HCT116 (cell line): ENCODE measurements around the gene PCK2. TPM values are rescaled to one million over a fixed set of nuclear protein-coding genes. Genes with fewer than 3 reads are reported as not detected.

Experiments used
- ATAC-seq: fragments of 200-7000 bp; cut with Tn5 transposase; 2 replicates; pipeline ENCODE4 v1.9.1; 2020; ENCODE audit warnings: mild to moderate bottlenecking, moderate library complexity
- BruUV-seq: library from RNA; stranded (reverse); fragments of 400-500 nt; replicated peaks from 2 replicates; lab custom pipeline; 2021; lab: Mats Ljungman, UMichigan
- CTCF ChIA-PET: fragments of 300-600 bp; sonication (Branson Sonifier 250); formaldehyde crosslinking; loops from one replicate; lab custom pipeline; 2021; ENCODE audit warnings: antibody characterized with exemption; lab: Charles Lee
- POLR2A ChIA-PET: fragments of 300-600, 350-600 bp; sonication (Branson Sonifier 250); formaldehyde crosslinking; loops from one replicate; lab custom pipeline; 2021; ENCODE audit warnings: antibody characterized with exemption; lab: Charles Lee
- RAD21 ChIA-PET, 2 experiments: fragments of 300-600 bp; sonication (Branson Sonifier 250); formaldehyde crosslinking; loops; one replicate each; lab custom pipeline; 2023; ENCODE audit warnings: low total read pairs in 2 of 2; ENCODE audit not compliant: uncharacterized antibody in 2 of 2, unreplicated experiment in 2 of 2, low non-redundant PET in 1 of 2; lab: Charles Lee
- DNase-seq: peaks from one replicate; pipeline ENCODE4 v3.0.0-alpha.2; 2010; ENCODE audit warnings: low read depth, low spot score
- H2AFZ ChIP-seq: fragments of 200-600 bp; shearing (Covaris generic), sonication (generic); 2 replicates; pipeline ENCODE4 v1.6.1; 2017; ENCODE audit warnings: low read depth, mixed run types, mixed read lengths, antibody characterized with exemption, low read length; ENCODE audit not compliant: poor library complexity, severe bottlenecking
- H3K27ac ChIP-seq: 2 replicates; pipeline ENCODE4 v1.5.1; 2012; ENCODE audit warnings: low read depth, low read length
- H3K27me3 ChIP-seq: fragments of 200-600 bp; sonication (generic); 2 replicates; pipeline ENCODE4 v1.6.1; 2016; ENCODE audit warnings: mixed run types, low read length, mixed read lengths; ENCODE audit not compliant: insufficient read depth
- H3K36me3 ChIP-seq, 2 experiments: fragments of 200-500 bp in 1 of 2; fragments of 200-600 bp in 1 of 2; sonication (Bioruptor generic) in 1 of 2; sonication (generic) in 1 of 2; 2 replicates each; pipeline versions ENCODE4 v1.5.1 to v1.6.1; 2014 to 2016; ENCODE audit warnings: low read length in 2 of 2, inconsistent platforms in 1 of 2, mixed read lengths in 1 of 2, mixed run types in 1 of 2; ENCODE audit not compliant: insufficient read depth in 2 of 2, control insufficient read depth in 1 of 2
- H3K4me1 ChIP-seq, 2 experiments: fragments of 200-600 bp in 1 of 2; sonication (generic) in 1 of 2; 2 replicates each; pipeline versions ENCODE4 v1.5.1 to v1.6.1; 2012 to 2017; ENCODE audit warnings: low read length in 2 of 2, inconsistent platforms in 1 of 2, mild to moderate bottlenecking in 1 of 2, mixed read lengths in 1 of 2, mixed run types in 1 of 2, moderate library complexity in 1 of 2; ENCODE audit not compliant: insufficient read depth in 2 of 2, control insufficient read depth in 1 of 2
- H3K4me2 ChIP-seq: fragments of 200-600 bp; sonication (generic); 2 replicates; pipeline ENCODE4 v1.6.1; 2017; ENCODE audit warnings: mixed run types, low read length, mixed read lengths
- H3K4me3 ChIP-seq, 2 experiments: fragments of 200-600 bp in 1 of 2; sonication (generic) in 1 of 2; replicated peaks in 1 of 2; 2 replicates each; pipeline ENCODE4 v1.5.1; 2011 to 2016; ENCODE audit warnings: low read length in 2 of 2, control low read depth in 1 of 2, low read depth in 1 of 2, mild to moderate bottlenecking in 1 of 2, mixed read lengths in 1 of 2, mixed run types in 1 of 2
- H3K79me2 ChIP-seq: fragments of 200-600 bp; sonication (generic); 2 replicates; pipeline ENCODE4 v1.6.1; 2017; ENCODE audit warnings: mild to moderate bottlenecking, mixed run types, low read length, moderate library complexity, mixed read lengths; ENCODE audit not compliant: insufficient read depth
- H3K9ac ChIP-seq: fragments of 200-600 bp; sonication (generic); 2 replicates; pipeline ENCODE4 v1.6.1; 2016; ENCODE audit warnings: low read length, mixed read lengths
- H3K9me2 ChIP-seq: fragments of 200-600 bp; sonication (generic), shearing (Covaris generic); 2 replicates; pipeline ENCODE4 v1.6.1; 2017; ENCODE audit warnings: mixed run types, mild to moderate bottlenecking, moderate library complexity; ENCODE audit not compliant: insufficient read depth
- H3K9me3 ChIP-seq, 2 experiments: fragments of 200-500 bp in 1 of 2; fragments of 200-600 bp in 1 of 2; sonication (Bioruptor generic) in 1 of 2; sonication (generic) in 1 of 2; 2 replicates each; pipeline ENCODE4 v1.6.1; 2014 to 2017; ENCODE audit warnings: low read length in 2 of 2, mixed read lengths in 2 of 2, inconsistent platforms in 1 of 2, low read depth in 1 of 2, mild to moderate bottlenecking in 1 of 2, mixed run types in 1 of 2, moderate library complexity in 1 of 2; ENCODE audit not compliant: control insufficient read depth in 1 of 2, insufficient read depth in 1 of 2
- H4K20me1 ChIP-seq: fragments of 200-600 bp; sonication (generic), shearing (Covaris generic); 2 replicates; pipeline ENCODE4 v1.6.1; 2017; ENCODE audit warnings: mixed run types, mild to moderate bottlenecking, moderate library complexity; ENCODE audit not compliant: insufficient read depth
- CEBPB ChIP-seq: IDR thresholded peaks from 2 replicates; pipeline ENCODE4 v1.6.1; 2012; ENCODE audit warnings: low read depth
- EGR1 ChIP-seq: IDR thresholded peaks from 2 replicates; pipeline ENCODE4 v1.6.1; 2012; ENCODE audit warnings: low read depth
- ELF1 ChIP-seq: IDR thresholded peaks from 2 replicates; pipeline ENCODE4 v1.6.1; 2012; ENCODE audit warnings: low read depth, borderline replicate concordance
- EZH2phosphoT487 ChIP-seq: fragments of 200-600 bp; IDR thresholded peaks from 2 replicates; pipeline ENCODE4 v1.6.1; 2018; ENCODE audit warnings: antibody characterized with exemption, borderline replicate concordance
- FOSL1 ChIP-seq: IDR thresholded peaks from 2 replicates; pipeline ENCODE4 v1.6.1; 2012; ENCODE audit warnings: low read depth
- JUND ChIP-seq: IDR thresholded peaks from 2 replicates; pipeline ENCODE4 v1.6.1; 2012
- POLR2A ChIP-seq: IDR thresholded peaks from 2 replicates; pipeline ENCODE4 v1.7.0; 2011; ENCODE audit warnings: borderline replicate concordance; ENCODE audit not compliant: insufficient read depth, insufficient read length; ENCODE audit errors: extremely low read depth
- RAD21 ChIP-seq: IDR thresholded peaks from 2 replicates; pipeline ENCODE4 v1.6.1; 2012; ENCODE audit warnings: low read depth, mild to moderate bottlenecking
- SIN3A ChIP-seq: IDR thresholded peaks from 2 replicates; pipeline ENCODE4 v1.6.1; 2012; ENCODE audit warnings: low read depth
- SP1 ChIP-seq: IDR thresholded peaks from 2 replicates; pipeline ENCODE4 v1.6.1; 2012; ENCODE audit warnings: low read depth
- SRF ChIP-seq: IDR thresholded peaks from 2 replicates; pipeline ENCODE4 v1.6.1; 2012; ENCODE audit warnings: low read depth
- TCF7L2 ChIP-seq: IDR thresholded peaks from 2 replicates; pipeline ENCODE4 v1.7.0; 2011; ENCODE audit warnings: borderline replicate concordance, inconsistent platforms; ENCODE audit not compliant: insufficient read depth, insufficient read length; ENCODE audit errors: extremely low read depth
- YY1 ChIP-seq: IDR thresholded peaks from 2 replicates; pipeline ENCODE4 v1.6.1; 2011; ENCODE audit warnings: low read length, low read depth, moderate library complexity, mild to moderate bottlenecking; ENCODE audit not compliant: insufficient replicate concordance; ENCODE audit errors: extremely low read depth
- intact Hi-C: fragments of 100-400 bp; cut with micrococcal nuclease; formaldehyde crosslinking; loops from 2 replicates; pipeline ENCODE4 v1.10.0; 2022
- total RNA-seq: library from RNA; stranded (reverse); gene quantifications from one replicate; pipeline ENCODE4 v1.2.1, GENCODE V29; 2021; ENCODE audit not compliant: unreplicated experiment
- TF ChIP-seq, protein P1 (sequence below): IDR thresholded peaks from 2 replicates; pipeline ENCODE4 v1.6.1; 2011; ENCODE audit warnings: mild to moderate bottlenecking, low read length, moderate library complexity; ENCODE audit not compliant: insufficient replicate concordance; ENCODE audit errors: extremely low read depth
- TF ChIP-seq, protein P2 (sequence below), 3 experiments: fragments of 200-600 bp in 1 of 3; sonication (generic) in 1 of 3; IDR thresholded peaks in 2 of 3; conservative IDR thresholded peaks in 1 of 3; 2 replicates each; pipeline ENCODE4 v1.5.1; 2012 to 2017; ENCODE audit warnings: low read depth in 2 of 3, low read length in 2 of 3, antibody characterized with exemption in 1 of 3, borderline replicate concordance in 1 of 3, control low read depth in 1 of 3, mild to moderate bottlenecking in 1 of 3, mixed read lengths in 1 of 3, mixed run types in 1 of 3, moderate library complexity in 1 of 3; ENCODE audit not compliant: insufficient read depth in 1 of 3
- TF ChIP-seq, protein P3 (sequence below): IDR thresholded peaks from 2 replicates; pipeline ENCODE4 v1.6.1; 2012
- TF ChIP-seq, protein P4 (sequence below): IDR thresholded peaks from 2 replicates; pipeline ENCODE4 v1.6.1; 2012

The PCK2 gene
- total RNA-seq, 1 experiment from 2014 or later = 94.1 TPM

DNA sequence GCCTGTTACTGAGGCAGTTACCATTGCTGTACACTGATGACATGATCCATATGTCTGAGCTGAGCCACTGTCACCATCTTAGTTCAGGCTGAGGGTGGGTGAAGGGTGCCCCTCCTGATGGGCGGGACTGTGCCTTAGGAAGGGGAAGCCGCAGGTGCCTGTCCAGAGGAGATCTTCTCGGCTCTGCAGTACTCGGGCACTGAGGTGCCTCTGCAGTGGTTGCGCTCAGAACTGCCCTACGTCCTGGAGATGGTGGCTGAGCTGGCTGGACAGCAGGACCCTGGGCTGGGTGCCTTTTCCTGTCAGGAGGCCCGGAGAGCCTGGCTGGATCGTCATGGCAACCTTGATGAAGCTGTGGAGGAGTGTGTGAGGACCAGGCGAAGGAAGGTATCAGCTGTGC, 56.9 kb downstream of the PCK2 start:
- DNase-seq (no peak), ATAC-seq (no peak)
- no peak overlapping the region for H3K9ac ChIP-seq
- H3K79me2 ChIP-seq = peaks cover 39% of the 10 kb centered on the region
- peaks cover 5 to 7% of the 10 kb centered on the region in 2 experiments for H3K4me1 ChIP-seq
- no peak overlapping the region for H2AFZ ChIP-seq
- ChIA-PET CTCF (no interaction called here), RAD21 (no interaction called here), POLR2A (interaction anchor here (1.8 kb wide), 1 partner anchor 10 kb away, joined by 4 read pairs; the partner anchor contains the start of gene EMC9)
- H3K9me3 ChIP-seq = no peaks in the 10 kb centered on the region
- no peak overlapping the region for H3K4me3 ChIP-seq
- no peaks in the 10 kb centered on the region for H3K9me2 ChIP-seq
- H4K20me1 ChIP-seq = no peaks in the 10 kb centered on the region
- no peak overlapping the region for H3K27ac ChIP-seq
- H3K4me2 ChIP-seq = no peak overlapping the region
- intact Hi-C loops = no loop called here
- no peaks in the 10 kb centered on the region for H3K27me3 ChIP-seq
- no peak for TF ChIP-seq FOSL1
- TF ChIP-seq, protein P1, sequence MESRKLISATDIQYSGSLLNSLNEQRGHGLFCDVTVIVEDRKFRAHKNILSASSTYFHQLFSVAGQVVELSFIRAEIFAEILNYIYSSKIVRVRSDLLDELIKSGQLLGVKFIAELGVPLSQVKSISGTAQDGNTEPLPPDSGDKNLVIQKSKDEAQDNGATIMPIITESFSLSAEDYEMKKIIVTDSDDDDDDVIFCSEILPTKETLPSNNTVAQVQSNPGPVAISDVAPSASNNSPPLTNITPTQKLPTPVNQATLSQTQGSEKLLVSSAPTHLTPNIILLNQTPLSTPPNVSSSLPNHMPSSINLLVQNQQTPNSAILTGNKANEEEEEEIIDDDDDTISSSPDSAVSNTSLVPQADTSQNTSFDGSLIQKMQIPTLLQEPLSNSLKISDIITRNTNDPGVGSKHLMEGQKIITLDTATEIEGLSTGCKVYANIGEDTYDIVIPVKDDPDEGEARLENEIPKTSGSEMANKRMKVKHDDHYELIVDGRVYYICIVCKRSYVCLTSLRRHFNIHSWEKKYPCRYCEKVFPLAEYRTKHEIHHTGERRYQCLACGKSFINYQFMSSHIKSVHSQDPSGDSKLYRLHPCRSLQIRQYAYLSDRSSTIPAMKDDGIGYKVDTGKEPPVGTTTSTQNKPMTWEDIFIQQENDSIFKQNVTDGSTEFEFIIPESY = no peak
- no peak for TF ChIP-seq SP1
- TF ChIP-seq SIN3A = no peak
- TF ChIP-seq ELF1 = no peak
- TF ChIP-seq SRF = no peak
- no peak for TF ChIP-seq EGR1
- TF ChIP-seq YY1 = no peak
- TF ChIP-seq POLR2A = no peak
- no peak for TF ChIP-seq EZH2phosphoT487
- no peak for TF ChIP-seq JUND
- TF ChIP-seq, protein P2, sequence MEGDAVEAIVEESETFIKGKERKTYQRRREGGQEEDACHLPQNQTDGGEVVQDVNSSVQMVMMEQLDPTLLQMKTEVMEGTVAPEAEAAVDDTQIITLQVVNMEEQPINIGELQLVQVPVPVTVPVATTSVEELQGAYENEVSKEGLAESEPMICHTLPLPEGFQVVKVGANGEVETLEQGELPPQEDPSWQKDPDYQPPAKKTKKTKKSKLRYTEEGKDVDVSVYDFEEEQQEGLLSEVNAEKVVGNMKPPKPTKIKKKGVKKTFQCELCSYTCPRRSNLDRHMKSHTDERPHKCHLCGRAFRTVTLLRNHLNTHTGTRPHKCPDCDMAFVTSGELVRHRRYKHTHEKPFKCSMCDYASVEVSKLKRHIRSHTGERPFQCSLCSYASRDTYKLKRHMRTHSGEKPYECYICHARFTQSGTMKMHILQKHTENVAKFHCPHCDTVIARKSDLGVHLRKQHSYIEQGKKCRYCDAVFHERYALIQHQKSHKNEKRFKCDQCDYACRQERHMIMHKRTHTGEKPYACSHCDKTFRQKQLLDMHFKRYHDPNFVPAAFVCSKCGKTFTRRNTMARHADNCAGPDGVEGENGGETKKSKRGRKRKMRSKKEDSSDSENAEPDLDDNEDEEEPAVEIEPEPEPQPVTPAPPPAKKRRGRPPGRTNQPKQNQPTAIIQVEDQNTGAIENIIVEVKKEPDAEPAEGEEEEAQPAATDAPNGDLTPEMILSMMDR (IDR thresholded peaks at IDR 0.05 in 2 of 3, conservative IDR thresholded peaks at IDR 0.05 in 1 of 3; ENCODE audit: borderline replicate concordance in 1 of 3, insufficient read depth in 1 of 3, low read depth in 2 of 3, low read length in 2 of 3) = no peak
- TF ChIP-seq, protein P3, sequence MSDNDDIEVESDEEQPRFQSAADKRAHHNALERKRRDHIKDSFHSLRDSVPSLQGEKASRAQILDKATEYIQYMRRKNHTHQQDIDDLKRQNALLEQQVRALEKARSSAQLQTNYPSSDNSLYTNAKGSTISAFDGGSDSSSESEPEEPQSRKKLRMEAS = no peak
- no peak for TF ChIP-seq CEBPB
- no peak for TF ChIP-seq TCF7L2
- TF ChIP-seq, protein P4, sequence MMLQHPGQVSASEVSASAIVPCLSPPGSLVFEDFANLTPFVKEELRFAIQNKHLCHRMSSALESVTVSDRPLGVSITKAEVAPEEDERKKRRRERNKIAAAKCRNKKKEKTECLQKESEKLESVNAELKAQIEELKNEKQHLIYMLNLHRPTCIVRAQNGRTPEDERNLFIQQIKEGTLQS = no peak
- TF ChIP-seq RAD21 = no peak
- no TSS peak for BruUV-seq
- peaks cover 36 to 47% of the 10 kb centered on the region in 2 experiments for H3K36me3 ChIP-seq
